IPS-NIHi7 (cell line): Measurements from ENCODE around the gene GP9.
"Not testable (repeated sequence)": the region's sequence is repeated elsewhere in the genome, so short reads cannot be mapped to it uniquely, and the experiment has no call there.

ENCODE experiments used
- DNase-seq: peaks from one replicate; pipeline ENCODE4 v3.0.0; 2012; ENCODE audit warnings: mixed read lengths; ENCODE audit errors: extremely low spot score

GP9 gene

GRCh38 chr3:129111076-129111780 lies 50.6 kb downstream of the GP9 start:
- not testable (repeated sequence) for DNase-seq
